Pancreas (tissue), 10 donors: ENCODE data around the gene MYO9A. TPM values are rescaled to one million over a fixed set of nuclear protein-coding genes. Genes with fewer than 3 reads are reported as not detected.

Experiments used
- ATAC-seq, 4 donors: fragments of 200-7000 bp; cut with Tn5 transposase; one replicate each; pipeline versions ENCODE4 v1.8.0 to v1.9.1; 2020; ENCODE audit warnings: mild to moderate bottlenecking in 4 of 4, moderate library complexity in 4 of 4
- DNase-seq, 6 donors: peaks; one replicate each; pipeline ENCODE4 v3.0.0-alpha.2; 2020
- FAIRE-seq: peaks from 2 replicates; lab custom pipeline; 2012; peaks lifted over from hg19 to GRCh38; lab: Jason Lieb, UNC
- H3K27ac ChIP-seq, 4 donors: fragments of 200-600 bp; sonication (generic); 1 replicate in 3 of 4; 2 replicates in 1 of 4; pipeline versions ENCODE4 v1.5.0 to v1.8.0; 2020
- H3K27me3 ChIP-seq, 4 donors: fragments of 200-600 bp; one replicate each; pipeline ENCODE4 v1.8.0; 2021
- H3K36me3 ChIP-seq, 3 donors: fragments of 200-600 bp; sonication (generic) in 1 of 3; one replicate each; pipeline versions ENCODE4 v1.5.0 to v1.8.0; 2020 to 2021
- H3K4me1 ChIP-seq, 3 donors: fragments of 200-600 bp; one replicate each; pipeline ENCODE4 v1.8.0; 2021
- H3K4me3 ChIP-seq, 4 donors: fragments of 200-600 bp; sonication (generic) in 2 of 4; one replicate each; pipeline versions ENCODE4 v1.5.0 to v1.8.0; 2020 to 2021
- H3K9me3 ChIP-seq, 4 donors: fragments of 200-600 bp; one replicate each; pipeline ENCODE4 v1.8.0; 2021
- CTCF ChIP-seq, 4 donors: fragments of 200-600 bp; sonication (generic) in 3 of 4; IDR thresholded peaks; one replicate each; pipeline versions ENCODE4 v1.5.0 to v1.8.0; 2021; ENCODE audit warnings: antibody characterized with exemption in 4 of 4
- WGBS, 2 donors: extraction: QIAGEN DNeasy Blood & Tissue Kit; methylation state at CpG; one replicate each; pipeline ENCODE4 v1.1.7; 2013; 5-methylcytosine and 5-hydroxymethylcytosine counted together
- intact Hi-C, 3 donors: fragments of 100-400 bp; cut with DNase I; formaldehyde crosslinking; loops; one replicate each; pipeline versions ENCODE4 v1.11.1 to v1.14.2; 2022
- polyA plus RNA-seq, 2 donors: library from polyadenylated mRNA; stranded (reverse); fragments of 200-250 nt; gene quantifications; one replicate each; pipeline ENCODE4 v1.2.3, GENCODE V29; 2013
- total RNA-seq, 6 donors: library from RNA; stranded (reverse); fragmentation: NEBNext Ultra II Directional in 4 of 6; extraction: Animal tissue kit (Norgen Biotek cat#: 25700) in 4 of 6; gene quantifications; one replicate each; pipeline versions ENCODE4 v1.2.1 to v1.2.4, GENCODE V29; 2021 to 2023
- donor health status: healthy with polysubstance abuse.
- donor health status: DM: no; HTN: no; CAD: no; lungs with moderate emphysema.
- donor health status: DM: no; HTN: no; CAD: no.
- donor health status: control.
- donor health status: control.
- donor health status: Bipolar disorder and iron deficiency.
- donor health status: DM: yes; HTN: yes; CAD: no.
- donor health status: DM: no; HTN: no; CAD: no.
- donor health status: DM: no; HTN: no; CAD: no.
- donor health status: DM: yes; HTN: yes; CAD: no.

The MYO9A gene
- total and polyA plus RNA-seq, 8 donors: 1.2 to 21.0 (median 7.8) TPM

GRCh38 chr15:71962537-71962936 lies 155.4 kb downstream of the MYO9A start:
- TF ChIP-seq CTCF (IDR thresholded peaks at IDR 0.05): no peak
- H3K4me3 ChIP-seq: no peak overlapping the region
- intact Hi-C loops: no loop called here
- FAIRE-seq (no peak), ATAC-seq (no peak), DNase-seq (no peak)
- no peaks in the 10 kb centered on the region for H3K27me3 ChIP-seq
- H3K4me1 ChIP-seq: no peaks in the 10 kb centered on the region
- H3K36me3 ChIP-seq: no peaks in the 10 kb centered on the region
- 83 to 89% methylated on average over 1 of the region's 1 CpG for WGBS, 2 donors
- no peaks in the 10 kb centered on the region for H3K9me3 ChIP-seq
- H3K27ac ChIP-seq: no peak overlapping the region

GRCh38 chr15:71957026-71957425 lies 160.9 kb downstream of the MYO9A start:
- TF ChIP-seq CTCF (IDR thresholded peaks at IDR 0.05): no peak
- intact Hi-C loops: no loop called here
- 90 to 100% methylated on average over 2 of the region's 2 CpGs for WGBS, 2 donors
- ATAC-seq (no peak), DNase-seq (no peak), FAIRE-seq (no peak)
- Histone ChIP-seq H3K27ac (no peak overlapping the region), H3K4me3 (no peak overlapping the region), H3K36me3 (no peaks in the 10 kb centered on the region), H3K9me3 (no peaks in the 10 kb centered on the region), H3K4me1 (no peaks in the 10 kb centered on the region), H3K27me3 (no peaks in the 10 kb centered on the region)

- 94 to 97% methylated on average over 2 of the region's 2 CpGs for WGBS, 2 donors
- Histone ChIP-seq H3K4me1 (no peaks in the 10 kb centered on the region), H3K27me3 (no peaks in the 10 kb centered on the region), H3K36me3 (no peaks in the 10 kb centered on the region), H3K4me3 (no peak overlapping the region), H3K27ac (no peak overlapping the region), H3K9me3 (no peaks in the 10 kb centered on the region)
- FAIRE-seq (no peak), ATAC-seq (no peak), DNase-seq (no peak)
- TF ChIP-seq CTCF (IDR thresholded peaks at IDR 0.05): no peak
- intact Hi-C loops: no loop called here
Measured at GRCh38 chr15:71951134-71951533, 166.8 kb downstream of the MYO9A start.

GRCh38 chr15:71945012-71945411 lies 172.9 kb downstream of the MYO9A start:
- Histone ChIP-seq H3K36me3 (no peaks in the 10 kb centered on the region), H3K9me3 (no peaks in the 10 kb centered on the region), H3K27ac (no peak overlapping the region), H3K27me3 (no peaks in the 10 kb centered on the region), H3K4me1 (no peaks in the 10 kb centered on the region), H3K4me3 (no peak overlapping the region)
- ATAC-seq (no peak), FAIRE-seq (no peak), DNase-seq (no peak)
- intact Hi-C loops: no loop called here
- TF ChIP-seq CTCF (IDR thresholded peaks at IDR 0.05): no peak
- WGBS, 2 donors: 89 to 90% methylated on average over 1 of the region's 1 CpG

- Histone ChIP-seq H3K36me3 (no peaks in the 10 kb centered on the region), H3K9me3 (no peaks in the 10 kb centered on the region), H3K27me3 (no peaks in the 10 kb centered on the region), H3K4me3 (no peak overlapping the region), H3K4me1 (no peaks in the 10 kb centered on the region), H3K27ac (no peak overlapping the region)
- no peak for ATAC-seq
- FAIRE-seq: no peak
- intact Hi-C loops: no loop called here
- no peak for TF ChIP-seq CTCF (IDR thresholded peaks at IDR 0.05)
- WGBS, 2 donors: 84 to 90% methylated on average over 5 of the region's 5 CpGs
- DNase-seq: no peak
Measured at GRCh38 chr15:71943806-71944205, 174.1 kb downstream of the MYO9A start.
